Lung (tissue), 12 donors: ENCODE data around the gene PTPRN2. TPM values are rescaled to one million over a fixed set of nuclear protein-coding genes. Genes with fewer than 3 reads are reported as not detected.

ENCODE experiments used
- ATAC-seq: fragments of 200-7000 bp; cut with Tn5 transposase; one replicate; pipeline ENCODE4 v1.9.1; 2020; ENCODE audit warnings: moderate number of reproducible peaks; ENCODE audit not compliant: insufficient read depth, low FRiP score
- DNase-seq, 3 donors: peaks; one replicate each; pipeline ENCODE4 v3.0.0-alpha.2; 2013 to 2017
- H3K27ac ChIP-seq, 2 donors: one replicate each; pipeline ENCODE4 v1.5.1; 2013; ENCODE audit warnings: mild to moderate bottlenecking in 2 of 2, moderate library complexity in 2 of 2, control low read depth in 1 of 2, inconsistent platforms in 1 of 2, low read depth in 1 of 2, low read length in 1 of 2
- H3K27me3 ChIP-seq, 3 donors: one replicate each; pipeline ENCODE4 v1.5.1; 2013; ENCODE audit warnings: low read length in 2 of 3; ENCODE audit not compliant: control insufficient read depth in 3 of 3, insufficient read depth in 3 of 3
- H3K36me3 ChIP-seq, 4 donors: one replicate each; pipeline ENCODE4 v1.5.1; 2013; ENCODE audit warnings: low read length in 4 of 4, mild to moderate bottlenecking in 1 of 4, moderate library complexity in 1 of 4; ENCODE audit not compliant: control insufficient read depth in 4 of 4, insufficient read depth in 4 of 4
- H3K4me1 ChIP-seq, 5 donors: one replicate each; pipeline ENCODE4 v1.5.1; 2013; ENCODE audit warnings: low read length in 5 of 5, mild to moderate bottlenecking in 2 of 5, moderate library complexity in 1 of 5; ENCODE audit not compliant: control insufficient read depth in 5 of 5, insufficient read depth in 5 of 5
- H3K4me3 ChIP-seq: one replicate; pipeline ENCODE4 v1.5.1; 2013; ENCODE audit warnings: mild to moderate bottlenecking, control low read depth, moderate library complexity
- H3K9ac ChIP-seq, 2 donors: one replicate each; pipeline ENCODE4 v1.5.1; 2013; ENCODE audit warnings: low read length in 2 of 2, control low read depth in 1 of 2; ENCODE audit not compliant: insufficient read depth in 1 of 2
- H3K9me3 ChIP-seq, 4 donors: one replicate each; pipeline ENCODE4 v1.5.1; 2013; ENCODE audit warnings: low read length in 3 of 4, mild to moderate bottlenecking in 1 of 4, moderate library complexity in 1 of 4; ENCODE audit not compliant: control insufficient read depth in 4 of 4, insufficient read depth in 3 of 4
- WGBS, 2 donors: extraction: QIAGEN DNeasy Blood & Tissue Kit; methylation state at CpG; one replicate each; pipeline ENCODE4 v1.1.7; 2013; 5-methylcytosine and 5-hydroxymethylcytosine counted together
- polyA plus RNA-seq, 2 donors: library from polyadenylated mRNA; stranded (reverse); fragments of 200-250 nt; gene quantifications; one replicate each; pipeline ENCODE4 v1.2.1, GENCODE V29; 2013
- total RNA-seq, 2 donors: library from RNA; depleted of rRNA in 1 of 2; stranded (reverse); fragments of >200 nt in 1 of 2; gene quantifications; one replicate each; pipeline ENCODE4 v1.2.1, GENCODE V29; 2014 to 2021
- TF ChIP-seq, protein P1 (sequence below): IDR thresholded peaks from 2 replicates; pipeline ENCODE4 v1.5.1; 2012; ENCODE audit warnings: mild to moderate bottlenecking; ENCODE audit errors: control extremely low read depth, extremely low read depth
- donor health status: control.
- donor health status: control.
- donor health status: Bipolar disorder and iron deficiency.
- donor health status: healthy.
- donor health status: DM: yes; HTN: yes; CAD: no.

The PTPRN2 gene
- total and polyA plus RNA-seq, 4 donors: 2.1 to 7.4 (median 4.4) TPM

DNA sequence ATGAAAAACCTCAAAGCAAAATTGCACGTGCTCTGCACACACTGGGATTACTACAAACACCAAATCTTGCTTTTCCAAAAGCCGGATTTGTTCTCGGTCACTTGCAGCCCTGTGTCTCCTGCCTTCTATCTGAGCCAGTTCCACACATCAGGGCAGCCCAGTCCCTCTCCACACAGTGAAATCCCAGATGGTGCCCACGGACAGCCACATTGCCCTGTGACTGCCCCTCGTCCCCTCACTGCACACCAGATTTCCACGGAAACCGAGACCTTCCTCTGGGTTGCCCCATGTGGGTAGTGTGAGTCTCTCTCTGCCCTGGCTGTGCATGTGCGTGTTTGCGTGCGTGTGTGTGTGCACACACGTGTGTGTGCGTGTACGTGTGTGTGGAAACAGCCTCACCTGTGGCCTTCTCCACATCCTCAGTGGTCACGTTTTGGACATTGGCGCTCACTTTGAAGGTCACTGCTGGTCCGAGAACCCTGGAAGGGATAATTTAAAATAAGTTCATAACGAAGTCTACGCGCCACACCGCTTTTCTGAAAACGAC, 506.7 kb downstream of the PTPRN2 start:
- WGBS, 2 donors: 88 to 93% methylated on average over 21 of the region's 21 CpGs
- DNase-seq (no peak), ATAC-seq (no peak)
- Histone ChIP-seq H3K9ac (no peak overlapping the region), H3K9me3 (peaks cover 0 to 4% (median 0%) of the 10 kb centered on the region in 4 donors), H3K36me3 (no peaks in the 10 kb centered on the region), H3K27ac (no peak overlapping the region), H3K4me1 (no peaks in the 10 kb centered on the region), H3K4me3 (no peak overlapping the region), H3K27me3 (no peaks in the 10 kb centered on the region)
- TF ChIP-seq, protein P1, sequence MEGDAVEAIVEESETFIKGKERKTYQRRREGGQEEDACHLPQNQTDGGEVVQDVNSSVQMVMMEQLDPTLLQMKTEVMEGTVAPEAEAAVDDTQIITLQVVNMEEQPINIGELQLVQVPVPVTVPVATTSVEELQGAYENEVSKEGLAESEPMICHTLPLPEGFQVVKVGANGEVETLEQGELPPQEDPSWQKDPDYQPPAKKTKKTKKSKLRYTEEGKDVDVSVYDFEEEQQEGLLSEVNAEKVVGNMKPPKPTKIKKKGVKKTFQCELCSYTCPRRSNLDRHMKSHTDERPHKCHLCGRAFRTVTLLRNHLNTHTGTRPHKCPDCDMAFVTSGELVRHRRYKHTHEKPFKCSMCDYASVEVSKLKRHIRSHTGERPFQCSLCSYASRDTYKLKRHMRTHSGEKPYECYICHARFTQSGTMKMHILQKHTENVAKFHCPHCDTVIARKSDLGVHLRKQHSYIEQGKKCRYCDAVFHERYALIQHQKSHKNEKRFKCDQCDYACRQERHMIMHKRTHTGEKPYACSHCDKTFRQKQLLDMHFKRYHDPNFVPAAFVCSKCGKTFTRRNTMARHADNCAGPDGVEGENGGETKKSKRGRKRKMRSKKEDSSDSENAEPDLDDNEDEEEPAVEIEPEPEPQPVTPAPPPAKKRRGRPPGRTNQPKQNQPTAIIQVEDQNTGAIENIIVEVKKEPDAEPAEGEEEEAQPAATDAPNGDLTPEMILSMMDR: no peak

GRCh38 chr7:158077934-158078910, 509.4 kb downstream of the PTPRN2 start:
- no peaks in the 10 kb centered on the region for H3K9me3 ChIP-seq
- peaks cover 0 to 4% (median 0%) of the 10 kb centered on the region in 3 donors for H3K27me3 ChIP-seq
- DNase-seq (no peak), ATAC-seq (no peak)
- H3K4me1 ChIP-seq: no peaks in the 10 kb centered on the region
- TF ChIP-seq, protein P1: no peak
- no peaks in the 10 kb centered on the region for H3K36me3 ChIP-seq
- 84 to 90% methylated on average over 22 of the region's 22 CpGs for WGBS, 2 donors
- no peak overlapping the region for H3K27ac ChIP-seq
- no peak overlapping the region for H3K4me3 ChIP-seq
- no peak overlapping the region for H3K9ac ChIP-seq

DNA sequence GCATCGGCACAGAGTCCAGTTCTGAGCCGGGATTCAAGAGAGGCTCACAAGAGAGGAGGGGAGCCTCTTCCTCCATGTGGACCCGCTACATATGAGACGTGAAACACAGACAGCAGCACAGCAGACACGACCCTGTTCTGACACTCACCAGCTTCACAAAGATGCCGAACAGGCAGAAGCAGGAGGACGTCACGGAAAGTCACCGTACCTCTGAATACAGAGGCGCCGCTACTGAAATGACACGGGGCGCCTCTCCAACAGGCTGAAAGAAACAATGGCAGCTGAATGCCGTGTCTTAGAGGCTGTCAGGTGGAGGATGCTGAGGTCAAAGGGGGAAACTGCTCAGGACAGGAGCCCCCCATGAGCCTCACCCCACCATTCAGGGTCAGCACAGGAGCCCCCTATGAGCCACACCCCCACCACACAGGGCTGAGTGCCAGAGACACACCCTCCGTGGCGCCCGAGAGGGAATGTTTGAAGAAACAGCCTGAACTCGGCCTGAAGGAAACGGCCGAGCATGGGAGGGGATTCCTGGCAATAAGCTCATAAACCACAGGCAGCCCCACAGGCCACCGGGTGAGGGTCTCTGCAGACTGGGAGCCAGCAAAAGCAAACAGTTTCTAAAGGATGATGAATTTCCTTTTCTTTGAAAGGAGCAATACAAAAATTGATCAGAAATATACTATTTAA, 510.3 kb downstream of the PTPRN2 start:
- H3K27ac ChIP-seq: no peak overlapping the region
- H3K9ac ChIP-seq: no peak overlapping the region
- H3K9me3 ChIP-seq: no peaks in the 10 kb centered on the region
- no peaks in the 10 kb centered on the region for H3K4me1 ChIP-seq
- TF ChIP-seq, protein P1: no peak
- peaks cover 0 to 4% (median 0%) of the 10 kb centered on the region in 3 donors for H3K27me3 ChIP-seq
- H3K4me3 ChIP-seq: no peak overlapping the region
- H3K36me3 ChIP-seq: no peaks in the 10 kb centered on the region
- 52 to 65% methylated on average over 21 of the region's 21 CpGs for WGBS, 2 donors
- DNase-seq (no peak), ATAC-seq (no peak)
